Measurements from ENCODE around the gene ALOX12B.

Gene ALOX12B

GRCh38 chr17:8087075-8087951 lies at the start of gene ALOX12B:
Gene ALOX12B, minus strand, starts transcription at chr17:8087716. Its CDS starts 274 bp downstream, at chr17:8087442.
- DNase-seq = no peak

GRCh38 chr17:8133941-8134340 lies 46.4 kb upstream of the ALOX12B start:
- DNase-seq = no peak

- no peak for DNase-seq
Observed at GRCh38 chr17:8133399-8133798, 45.9 kb upstream of the ALOX12B start.

GRCh38 chr17:8131844-8132441 lies 44.4 kb upstream of the ALOX12B start:
- DNase-seq = no peak

GRCh38 chr17:8128125-8128784 lies 40.7 kb upstream of the ALOX12B start:
- DNase-seq = no peak

GRCh38 chr17:8126491-8127066 lies 39.1 kb upstream of the ALOX12B start:
- DNase-seq = peak; percentile 65

GRCh38 chr17:8125947-8126490 lies 38.5 kb upstream of the ALOX12B start:
- peak; percentile 54 for DNase-seq

- peak; percentile 54 for DNase-seq
Observed at GRCh38 chr17:8125154-8125946, 37.8 kb upstream of the ALOX12B start.

GRCh38 chr17:8124350-8125153 lies 37.0 kb upstream of the ALOX12B start:
- DNase-seq = peak; percentile 21

GRCh38 chr17:8123695-8124349 lies 36.3 kb upstream of the ALOX12B start, which contains the start of gene HES7:
Gene HES7, minus strand, starts transcription at chr17:8124106. Its CDS starts 22 bp downstream, at chr17:8124084.
- DNase-seq = peak; percentile 7

- no peak for DNase-seq
Observed at GRCh38 chr17:8122924-8123694, 35.6 kb upstream of the ALOX12B start.

- no peak for DNase-seq
Observed at GRCh38 chr17:8122422-8122923, 35.0 kb upstream of the ALOX12B start.

GRCh38 chr17:8121681-8122421 lies 34.3 kb upstream of the ALOX12B start:
- DNase-seq = peak; percentile 33

- DNase-seq = no peak
Observed at GRCh38 chr17:8121407-8121680, 33.8 kb upstream of the ALOX12B start.

GRCh38 chr17:8120520-8121406 lies 33.2 kb upstream of the ALOX12B start:
- peak; percentile 54 for DNase-seq

- peak; percentile 81 for DNase-seq
Observed at GRCh38 chr17:8119581-8120519, 32.3 kb upstream of the ALOX12B start.

All from DMS79 treated with DMSO at 0.1 percent for 48 hours (cell line).